Esophagus squamous epithelium (tissue), 5 donors: Measurements from ENCODE around the gene CKB. TPM values are rescaled to one million over a fixed set of nuclear protein-coding genes. Genes with fewer than 3 reads are reported as not detected.

ENCODE experiments used
- DNase-seq: peaks from one replicate; lab custom pipeline; 2025; lab: John Stamatoyannopoulos, UW
- H3K27ac ChIP-seq, 4 donors: fragments of 200-600 bp; sonication (generic); one replicate each; pipeline ENCODE4 v1.5.1; 2016 to 2019; ENCODE audit warnings: mild to moderate bottlenecking in 1 of 4
- H3K27me3 ChIP-seq, 4 donors: fragments of 200-600 bp; sonication (generic); 1 replicate in 3 of 4; 2 replicates in 1 of 4; pipeline versions ENCODE4 v1.5.1 to v1.6.0; 2017 to 2021; ENCODE audit warnings: antibody characterized with exemption in 1 of 4
- H3K36me3 ChIP-seq, 3 donors: fragments of 200-600 bp; sonication (generic); one replicate each; pipeline ENCODE4 v1.5.1; 2016 to 2019
- H3K4me1 ChIP-seq, 3 donors: fragments of 200-600 bp; sonication (generic); one replicate each; pipeline ENCODE4 v1.5.1; 2017 to 2019
- H3K4me3 ChIP-seq, 4 donors: fragments of 200-600 bp; sonication (generic); 1 replicate in 3 of 4; 2 replicates in 1 of 4; pipeline ENCODE4 v1.5.1; 2016 to 2019; ENCODE audit warnings: mild to moderate bottlenecking in 2 of 4, moderate library complexity in 1 of 4
- H3K9me3 ChIP-seq, 3 donors: fragments of 200-600 bp; sonication (generic); one replicate each; pipeline ENCODE4 v1.5.1; 2016 to 2019
- POLR2A ChIP-seq, 4 donors: fragments of 450-650 bp; IDR thresholded peaks; one replicate each; pipeline ENCODE4 v1.6.1; 2017; ENCODE audit warnings: antibody characterized with exemption in 4 of 4, mild to moderate bottlenecking in 4 of 4, moderate library complexity in 3 of 4
- WGBS, 2 donors: methylation state at CpG; one replicate each; pipeline ENCODE4 v1.1.5; 2018; 5-methylcytosine and 5-hydroxymethylcytosine counted together
- intact Hi-C: fragments of 100-400 bp; cut with DNase I; formaldehyde crosslinking; loops from one replicate; pipeline ENCODE4 v1.15.0; 2022
- total RNA-seq, 4 donors: library from RNA; depleted of rRNA; stranded (reverse); fragments of >200 nt; gene quantifications; one replicate each; pipeline ENCODE4 v1.1.0, GENCODE V29; 2016
- TF ChIP-seq, protein P1 (sequence below), 6 experiments: fragments of 450-650 bp in 4 of 6; fragments of 200-600 bp in 2 of 6; sonication (generic) in 2 of 6; IDR thresholded peaks; one replicate each; pipeline ENCODE4 v1.5.1; 2016 to 2019; ENCODE audit warnings: antibody characterized with exemption in 6 of 6, mild to moderate bottlenecking in 4 of 6, moderate library complexity in 4 of 6
- donor health status: DM: yes; HTN: yes; CAD: no.

CKB gene
- total RNA-seq, 4 donors from 2014 or later = 27.2 to 204 (median 37.6) TPM

GRCh38 chr14:103519043-103519836, 3.4 kb downstream of the CKB start:
- Histone ChIP-seq H3K27ac (peak overlapping the region; percentile 18 to 93 (median 84)), H3K4me3 (no peak overlapping the region), H3K27me3 (peaks cover 0 to 30% (median 0%) of the 10 kb centered on the region in 4 donors), H3K4me1 (peaks cover 42 to 88% (median 52%) of the 10 kb centered on the region in 3 donors), H3K9me3 (no peaks in the 10 kb centered on the region), H3K36me3 (no peaks in the 10 kb centered on the region)
- WGBS, 2 donors = 29 to 34% methylated on average over 4 to 8 of the region's 13 CpGs
- DNase-seq = no peak
- intact Hi-C loops = no loop called here
- no peak for TF ChIP-seq POLR2A (IDR thresholded peaks at IDR 0.05)
- TF ChIP-seq, protein P1, sequence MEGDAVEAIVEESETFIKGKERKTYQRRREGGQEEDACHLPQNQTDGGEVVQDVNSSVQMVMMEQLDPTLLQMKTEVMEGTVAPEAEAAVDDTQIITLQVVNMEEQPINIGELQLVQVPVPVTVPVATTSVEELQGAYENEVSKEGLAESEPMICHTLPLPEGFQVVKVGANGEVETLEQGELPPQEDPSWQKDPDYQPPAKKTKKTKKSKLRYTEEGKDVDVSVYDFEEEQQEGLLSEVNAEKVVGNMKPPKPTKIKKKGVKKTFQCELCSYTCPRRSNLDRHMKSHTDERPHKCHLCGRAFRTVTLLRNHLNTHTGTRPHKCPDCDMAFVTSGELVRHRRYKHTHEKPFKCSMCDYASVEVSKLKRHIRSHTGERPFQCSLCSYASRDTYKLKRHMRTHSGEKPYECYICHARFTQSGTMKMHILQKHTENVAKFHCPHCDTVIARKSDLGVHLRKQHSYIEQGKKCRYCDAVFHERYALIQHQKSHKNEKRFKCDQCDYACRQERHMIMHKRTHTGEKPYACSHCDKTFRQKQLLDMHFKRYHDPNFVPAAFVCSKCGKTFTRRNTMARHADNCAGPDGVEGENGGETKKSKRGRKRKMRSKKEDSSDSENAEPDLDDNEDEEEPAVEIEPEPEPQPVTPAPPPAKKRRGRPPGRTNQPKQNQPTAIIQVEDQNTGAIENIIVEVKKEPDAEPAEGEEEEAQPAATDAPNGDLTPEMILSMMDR (IDR thresholded peaks at IDR 0.05) = no peak

GRCh38 chr14:103518422-103519042, 4.1 kb downstream of the CKB start:
- Histone ChIP-seq H3K27ac (peak overlapping the region; percentile 22 to 93 (median 84)), H3K36me3 (no peaks in the 10 kb centered on the region), H3K4me3 (no peak overlapping the region), H3K27me3 (peaks cover 0 to 30% (median 0%) of the 10 kb centered on the region in 4 donors), H3K9me3 (no peaks in the 10 kb centered on the region), H3K4me1 (peaks cover 48 to 95% (median 52%) of the 10 kb centered on the region in 3 donors)
- no CpG with 5 or more reads among the region's 9 CpGs for WGBS, 2 donors
- DNase-seq = no peak
- intact Hi-C loops = no loop called here
- no peak for TF ChIP-seq POLR2A (IDR thresholded peaks at IDR 0.05)
- TF ChIP-seq, protein P1 (IDR thresholded peaks at IDR 0.05) = peak; percentile 71 to 96 (median 90)

DNA sequence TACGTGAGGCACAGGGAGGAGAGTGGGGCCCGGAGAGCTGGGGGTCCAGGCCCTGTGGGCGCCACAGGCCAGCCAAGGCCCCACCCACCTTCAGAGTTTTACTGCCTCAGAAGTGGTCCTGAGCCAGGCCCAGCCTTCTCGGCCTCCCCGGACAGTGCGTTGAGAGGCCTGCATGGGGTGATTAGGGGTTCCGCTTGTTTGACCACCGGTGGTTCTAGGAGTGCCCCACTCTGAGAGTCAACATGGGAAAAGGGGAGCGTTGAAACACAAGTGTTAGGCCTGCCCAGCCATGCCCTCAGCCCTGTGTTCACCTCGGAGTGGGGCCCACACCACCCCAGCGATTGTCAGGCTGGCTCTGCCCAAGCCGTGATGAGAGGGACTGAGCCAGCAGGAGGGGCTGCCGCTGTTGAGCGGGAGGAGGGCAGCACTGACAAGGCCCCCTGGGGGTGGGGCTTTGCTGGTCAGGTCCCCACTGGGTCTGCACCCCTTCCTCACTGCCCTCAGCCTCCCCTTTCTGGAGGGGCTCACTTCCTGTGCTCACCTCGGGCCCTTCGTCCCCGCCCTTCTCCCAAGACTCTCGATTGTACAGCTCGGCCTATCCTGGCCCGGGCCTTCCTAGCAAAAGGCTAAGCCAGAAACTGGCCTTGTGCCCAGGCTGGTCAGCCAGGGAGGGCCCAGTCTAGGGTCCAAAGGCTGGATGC, 4.8 kb downstream of the CKB start:
- no peak for DNase-seq
- intact Hi-C loops = no loop called here
- no peaks in the 10 kb centered on the region for H3K9me3 ChIP-seq
- H3K36me3 ChIP-seq = no peaks in the 10 kb centered on the region
- peak overlapping the region; percentile 22 to 93 (median 84) for H3K27ac ChIP-seq
- no peak overlapping the region for H3K4me3 ChIP-seq
- WGBS, 2 donors = 23 to 26% methylated on average over 5 to 9 of the region's 20 CpGs
- peaks cover 0 to 24% (median 0%) of the 10 kb centered on the region in 4 donors for H3K27me3 ChIP-seq
- TF ChIP-seq, protein P1 (IDR thresholded peaks at IDR 0.05) = no peak
- TF ChIP-seq POLR2A (IDR thresholded peaks at IDR 0.05) = no peak
- peaks cover 48 to 96% (median 52%) of the 10 kb centered on the region in 3 donors for H3K4me1 ChIP-seq

GRCh38 chr14:103517174-103517566, 5.5 kb downstream of the CKB start:
- H3K4me3 ChIP-seq = no peak overlapping the region
- H3K36me3 ChIP-seq = no peaks in the 10 kb centered on the region
- no peaks in the 10 kb centered on the region for H3K9me3 ChIP-seq
- intact Hi-C loops = no loop called here
- TF ChIP-seq POLR2A (IDR thresholded peaks at IDR 0.05) = no peak
- TF ChIP-seq, protein P1 (IDR thresholded peaks at IDR 0.05) = no peak
- H3K4me1 ChIP-seq = peaks cover 52 to 97% (median 53%) of the 10 kb centered on the region in 3 donors
- peaks cover 0 to 17% (median 0%) of the 10 kb centered on the region in 4 donors for H3K27me3 ChIP-seq
- WGBS, 2 donors = 57 to 83% methylated on average over 1 to 10 of the region's 10 CpGs
- H3K27ac ChIP-seq = no peak overlapping the region
- no peak for DNase-seq
